ENCODE results near the gene KDM1A. TPM values are rescaled to one million over a fixed set of nuclear protein-coding genes. Genes with fewer than 3 reads are reported as not detected.

The KDM1A gene
- total RNA-seq, 4 donors from 2014 or later, result 37.8 to 64.1 (median 62.3) TPM

DNA sequence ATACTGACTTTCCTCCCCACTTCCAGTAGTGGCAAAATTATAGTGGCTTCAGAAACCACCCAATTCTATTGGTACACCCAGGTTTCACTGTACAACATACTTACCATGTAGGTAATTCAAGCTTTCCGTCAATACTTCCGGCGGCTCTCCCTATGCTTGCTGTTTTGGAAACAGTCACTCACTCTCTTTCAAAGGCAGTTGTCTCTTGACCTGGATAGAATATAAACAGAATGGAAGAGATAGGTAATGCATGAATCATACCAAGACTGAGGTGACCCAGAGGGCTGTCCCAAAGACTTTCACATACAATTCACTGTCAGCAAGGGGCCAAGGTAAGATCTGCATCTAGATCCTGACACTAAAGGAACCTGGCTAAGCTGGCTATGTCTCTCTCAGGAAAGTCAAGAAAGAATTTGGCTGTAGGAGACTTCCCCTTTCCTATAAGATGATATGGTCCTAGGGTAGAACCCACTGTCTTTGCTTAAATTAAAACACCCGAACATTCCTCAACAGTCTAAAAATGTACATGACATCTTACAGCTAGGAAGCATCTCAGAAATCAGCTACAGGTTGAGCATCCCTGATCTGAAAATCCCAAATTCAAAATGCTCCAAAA, 89.8 kb downstream of the KDM1A start:
- Histone ChIP-seq H3K4me3 (no peak overlapping the region), H3K27ac (no peak overlapping the region), H3K36me3 (peaks cover 0 to 44% (median 5%) of the 10 kb centered on the region in 3 donors), H3K27me3 (no peaks in the 10 kb centered on the region), H3K4me1 (peaks cover 1 to 42% (median 9%) of the 10 kb centered on the region in 3 donors), H3K9me3 (no peaks in the 10 kb centered on the region)
- intact Hi-C loops (cut with DNase I), result no loop called here
- no peak for DNase-seq
- WGBS, 2 donors, result 79 to 84% methylated on average over 4 of the region's 4 CpGs
- no peak for TF ChIP-seq POLR2A (IDR thresholded peaks at IDR 0.05)
- TF ChIP-seq, protein P1, sequence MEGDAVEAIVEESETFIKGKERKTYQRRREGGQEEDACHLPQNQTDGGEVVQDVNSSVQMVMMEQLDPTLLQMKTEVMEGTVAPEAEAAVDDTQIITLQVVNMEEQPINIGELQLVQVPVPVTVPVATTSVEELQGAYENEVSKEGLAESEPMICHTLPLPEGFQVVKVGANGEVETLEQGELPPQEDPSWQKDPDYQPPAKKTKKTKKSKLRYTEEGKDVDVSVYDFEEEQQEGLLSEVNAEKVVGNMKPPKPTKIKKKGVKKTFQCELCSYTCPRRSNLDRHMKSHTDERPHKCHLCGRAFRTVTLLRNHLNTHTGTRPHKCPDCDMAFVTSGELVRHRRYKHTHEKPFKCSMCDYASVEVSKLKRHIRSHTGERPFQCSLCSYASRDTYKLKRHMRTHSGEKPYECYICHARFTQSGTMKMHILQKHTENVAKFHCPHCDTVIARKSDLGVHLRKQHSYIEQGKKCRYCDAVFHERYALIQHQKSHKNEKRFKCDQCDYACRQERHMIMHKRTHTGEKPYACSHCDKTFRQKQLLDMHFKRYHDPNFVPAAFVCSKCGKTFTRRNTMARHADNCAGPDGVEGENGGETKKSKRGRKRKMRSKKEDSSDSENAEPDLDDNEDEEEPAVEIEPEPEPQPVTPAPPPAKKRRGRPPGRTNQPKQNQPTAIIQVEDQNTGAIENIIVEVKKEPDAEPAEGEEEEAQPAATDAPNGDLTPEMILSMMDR (IDR thresholded peaks at IDR 0.05), result no peak

DNA sequence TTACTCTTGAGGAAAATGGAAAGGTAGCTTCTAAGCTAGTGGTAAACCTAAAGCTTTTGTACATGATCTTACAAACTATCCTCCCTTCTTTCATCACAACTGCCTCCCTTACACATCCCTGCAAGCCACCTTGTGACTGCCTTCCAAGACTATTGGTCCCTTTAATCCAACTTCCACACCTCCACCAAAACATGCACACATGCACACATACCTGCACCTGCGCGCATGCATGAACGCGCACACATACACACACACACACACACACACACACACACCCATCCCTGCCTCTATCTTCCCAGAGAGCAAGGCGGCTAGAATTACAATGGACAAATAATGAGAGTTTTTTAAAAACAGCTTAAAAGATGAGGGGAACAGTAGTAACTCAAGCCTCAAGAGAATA, 91.1 kb downstream of the KDM1A start:
- Histone ChIP-seq H3K4me3 (no peak overlapping the region), H3K9me3 (no peaks in the 10 kb centered on the region), H3K27me3 (no peaks in the 10 kb centered on the region), H3K36me3 (peaks cover 0 to 33% (median 5%) of the 10 kb centered on the region in 3 donors), H3K4me1 (peaks cover 15 to 53% (median 21%) of the 10 kb centered on the region in 3 donors), H3K27ac (no peak overlapping the region)
- no peak for TF ChIP-seq POLR2A (IDR thresholded peaks at IDR 0.05)
- TF ChIP-seq, protein P1 (IDR thresholded peaks at IDR 0.05), result no peak
- 95 to 98% methylated on average over 5 of the region's 5 CpGs for WGBS, 2 donors
- DNase-seq, result no peak
- intact Hi-C loops (cut with DNase I), result no loop called here

DNA sequence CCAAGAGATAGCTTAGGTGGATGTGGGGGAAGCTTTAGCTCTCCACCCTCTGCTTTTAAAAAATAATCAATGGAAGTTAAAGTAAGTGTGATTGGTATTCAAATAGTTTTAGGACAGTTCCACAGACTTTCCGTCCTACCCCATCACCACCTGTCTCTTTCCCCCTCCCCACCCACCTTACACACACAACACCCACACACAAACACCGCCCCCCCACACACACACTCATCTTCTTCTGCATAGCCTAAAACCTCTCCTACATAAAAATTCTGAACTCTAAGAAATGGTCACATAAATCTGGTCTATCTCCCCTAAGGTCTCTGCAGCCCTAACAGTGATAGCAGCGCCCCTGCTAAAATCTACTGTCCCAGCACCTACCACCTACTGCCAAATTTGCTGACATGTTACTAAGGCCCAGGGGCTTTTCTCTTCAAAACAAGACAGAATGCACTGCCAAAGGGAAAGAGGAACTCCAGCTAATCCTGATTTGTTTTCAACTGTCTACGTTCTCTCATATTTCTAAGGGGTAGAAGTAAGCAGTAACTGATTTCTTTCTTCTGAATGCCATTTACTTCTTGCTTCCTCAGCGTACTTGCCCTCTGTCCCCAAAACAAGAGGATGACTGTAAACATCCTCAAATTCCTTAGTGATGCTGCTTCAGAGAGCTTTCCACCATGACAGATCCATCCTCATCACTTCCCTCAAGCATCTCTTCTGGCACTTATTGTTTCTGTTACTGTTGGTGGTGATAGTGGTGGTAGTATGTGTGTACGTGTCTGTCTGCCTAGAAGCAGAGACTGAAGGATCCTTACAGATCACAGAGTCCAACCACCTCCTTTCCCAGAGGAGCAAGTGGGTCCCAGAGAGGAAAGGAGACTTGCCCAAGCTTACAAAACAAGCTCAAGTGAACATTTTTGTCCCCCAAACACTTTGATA, 92.6 kb downstream of the KDM1A start:
- intact Hi-C loops (cut with DNase I), result no loop called here
- no peak overlapping the region for H3K4me3 ChIP-seq
- peak overlapping the region in 1 of 4 donors; percentile 2 for H3K27ac ChIP-seq
- no peak for DNase-seq
- H3K9me3 ChIP-seq, result no peaks in the 10 kb centered on the region
- H3K27me3 ChIP-seq, result no peaks in the 10 kb centered on the region
- peaks cover 0 to 21% (median 2%) of the 10 kb centered on the region in 3 donors for H3K36me3 ChIP-seq
- H3K4me1 ChIP-seq, result peaks cover 17 to 63% (median 25%) of the 10 kb centered on the region in 3 donors
- WGBS, 2 donors, result 71 to 81% methylated on average over 6 of the region's 6 CpGs
- TF ChIP-seq, protein P1 (IDR thresholded peaks at IDR 0.05), result no peak
- no peak for TF ChIP-seq POLR2A (IDR thresholded peaks at IDR 0.05)

DNA sequence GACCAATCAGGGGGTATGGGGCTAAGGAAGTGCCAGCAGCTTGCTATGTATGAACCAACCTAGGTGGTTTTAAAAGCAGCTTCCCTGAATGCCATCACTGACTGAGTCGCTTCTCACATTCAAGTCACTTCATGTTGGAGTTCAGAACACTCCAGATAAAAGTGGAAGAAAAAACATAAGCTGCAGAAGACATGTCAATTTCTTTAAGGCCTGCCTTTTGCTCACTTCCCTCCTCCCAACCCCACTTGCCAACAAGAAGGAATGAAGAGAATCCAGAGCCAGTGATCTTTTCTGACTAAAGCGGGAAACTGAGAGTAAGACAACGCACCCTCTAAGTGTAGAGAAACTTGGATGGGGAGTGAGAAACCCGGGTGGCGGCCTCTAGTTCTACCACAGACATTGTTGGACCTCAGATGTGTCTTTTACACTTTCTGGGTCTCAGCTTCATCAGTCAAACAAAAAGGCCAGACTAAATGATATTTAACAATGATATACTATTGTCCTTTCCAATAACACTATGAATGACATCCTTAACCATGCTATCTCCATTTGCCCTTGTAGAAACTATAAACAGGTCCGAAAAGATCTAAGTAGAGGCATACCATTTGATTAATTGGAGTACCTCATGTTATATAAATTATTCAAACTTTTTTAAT, 95.3 kb downstream of the KDM1A start:
- no peak for DNase-seq
- TF ChIP-seq POLR2A (IDR thresholded peaks at IDR 0.05), result no peak
- TF ChIP-seq, protein P1 (IDR thresholded peaks at IDR 0.05), result no peak

More for the DNA sequence above, 95.3 kb downstream of the KDM1A start:
- intact Hi-C loops (cut with DNase I), result no loop called here
- Histone ChIP-seq H3K27me3 (no peaks in the 10 kb centered on the region), H3K4me1 (peaks cover 17 to 90% (median 29%) of the 10 kb centered on the region in 3 donors), H3K4me3 (no peak overlapping the region), H3K36me3 (no peaks in the 10 kb centered on the region), H3K9me3 (no peaks in the 10 kb centered on the region), H3K27ac (peak overlapping the region; percentile 17 to 61 (median 42))
- WGBS, 2 donors, result 35 to 54% methylated on average over 6 of the region's 6 CpGs

Measured in esophagus squamous epithelium (tissue), 5 donors.